ENCODE results near the gene DUOXA1.
"Not testable (repeated sequence)": the region's sequence is repeated elsewhere in the genome, so short reads cannot be mapped to it uniquely, and the experiment has no call there.

DNA sequence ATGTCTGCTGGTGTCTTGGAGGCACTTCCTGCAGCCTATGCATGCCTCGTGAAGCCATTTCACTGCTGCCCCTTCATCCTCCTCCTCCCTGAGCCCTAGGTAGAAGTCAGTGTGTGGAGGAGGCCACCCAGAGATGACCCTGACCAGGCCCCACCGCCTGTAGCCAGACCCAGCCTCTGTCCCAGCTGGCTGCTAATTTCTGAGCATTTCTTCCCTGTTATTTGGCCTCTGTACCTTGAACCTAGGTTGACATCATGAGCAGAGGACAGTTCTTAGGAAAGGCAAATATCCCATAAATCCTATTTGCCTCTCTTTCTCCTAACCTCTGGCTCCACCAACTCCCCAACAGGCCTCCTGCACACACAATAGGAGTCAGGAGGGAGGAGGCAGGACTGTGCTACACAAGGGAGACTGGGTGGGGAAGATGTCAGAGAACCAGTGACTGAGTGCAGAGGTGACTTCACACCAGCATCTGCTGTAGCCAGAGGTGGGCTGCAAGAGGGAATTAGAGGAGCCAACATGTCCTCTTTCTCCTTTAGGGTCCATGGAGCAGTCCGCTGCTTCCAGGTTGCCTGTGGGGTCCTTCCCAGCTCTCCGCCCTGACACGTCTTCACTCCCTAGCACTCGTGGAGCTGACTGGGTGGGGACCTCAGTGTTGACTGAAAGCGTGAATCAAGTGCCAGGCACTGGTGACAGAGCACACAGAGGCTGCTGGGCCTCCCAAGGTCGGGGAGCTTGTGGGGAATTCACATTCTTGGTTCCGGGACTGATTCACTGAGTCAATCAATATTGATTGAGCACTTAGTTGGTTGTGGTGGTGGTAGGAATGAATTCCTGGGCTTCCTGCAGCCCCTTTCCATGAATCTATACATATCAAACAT, 54.0 kb downstream of the DUOXA1 start:
- TF ChIP-seq POLR2A, POLR2AphosphoS5 (IDR thresholded peaks at IDR 0.05; ENCODE audit: low read depth, low read length): not testable (repeated sequence)
